ENCODE data around the gene FAM168B. TPM values are rescaled to one million over a fixed set of nuclear protein-coding genes. Genes with fewer than 3 reads are reported as not detected.

Gene FAM168B
- total RNA-seq, 4 donors from 2014 or later, result 70.4 to 130 (median 99.0) TPM

GRCh38 chr2:131004446-131005209, 88.6 kb downstream of the FAM168B start:
- H3K4me3 ChIP-seq, result no peak overlapping the region
- no peaks in the 10 kb centered on the region for H3K36me3 ChIP-seq
- H3K27me3 ChIP-seq, result peaks cover 2% of the 10 kb centered on the region
- H3K27ac ChIP-seq, result no peak overlapping the region
- no peak for TF ChIP-seq EP300 (IDR thresholded peaks at IDR 0.05)
- no peak for TF ChIP-seq POLR2AphosphoS5 (IDR thresholded peaks at IDR 0.05)
- TF ChIP-seq POLR2A (IDR thresholded peaks at IDR 0.05), result no peak
- no peak for TF ChIP-seq CTCF (IDR thresholded peaks at IDR 0.05)
- no peaks in the 10 kb centered on the region for H3K4me1 ChIP-seq
- DNase-seq (ENCODE audit: low spot score in 2 of 2), result no peak
- WGBS, result 88% methylated on average over 10 of the region's 11 CpGs
- H3K9me3 ChIP-seq, result no peaks in the 10 kb centered on the region

GRCh38 chr2:130998561-130998960, 94.7 kb downstream of the FAM168B start:
- H3K4me1 ChIP-seq, result no peaks in the 10 kb centered on the region
- no peak overlapping the region for H3K27ac ChIP-seq
- H3K4me3 ChIP-seq, result no peak overlapping the region
- DNase-seq (ENCODE audit: low spot score in 2 of 2), result no peak
- no peaks in the 10 kb centered on the region for H3K9me3 ChIP-seq
- no peak for TF ChIP-seq POLR2AphosphoS5 (IDR thresholded peaks at IDR 0.05)
- no peak for TF ChIP-seq EP300 (IDR thresholded peaks at IDR 0.05)
- TF ChIP-seq CTCF (IDR thresholded peaks at IDR 0.05), result no peak
- TF ChIP-seq POLR2A (IDR thresholded peaks at IDR 0.05), result no peak
- no peaks in the 10 kb centered on the region for H3K27me3 ChIP-seq
- H3K36me3 ChIP-seq, result no peaks in the 10 kb centered on the region
- WGBS, result 78% methylated on average over 6 of the region's 6 CpGs

Other genes starting within 250 kb of the FAM168B start
- 10 to 100 TPM; 44.9 to 59.9 (median 54.4) TPM for gene PLEKHB2, start 11.9 kb upstream of the FAM168B start, total RNA-seq
- not detected for gene POTEE, start 116.1 kb upstream of the FAM168B start, total RNA-seq

Measured in suprapubic skin (tissue), 4 donors.